NCI-H1417 (cell line): ENCODE data around the gene CADM2.
A peak's percentile ranks its signal among the peaks of the same experiment; 100 is the strongest.
"Not testable (repeated sequence)": the region's sequence is repeated elsewhere in the genome, so short reads cannot be mapped to it uniquely, and the experiment has no call there.

ENCODE experiments used
- DNase-seq, 3 experiments: peaks; one replicate each; lab custom pipeline; 2025; lab: John Stamatoyannopoulos, UW

The CADM2 gene

DNA sequence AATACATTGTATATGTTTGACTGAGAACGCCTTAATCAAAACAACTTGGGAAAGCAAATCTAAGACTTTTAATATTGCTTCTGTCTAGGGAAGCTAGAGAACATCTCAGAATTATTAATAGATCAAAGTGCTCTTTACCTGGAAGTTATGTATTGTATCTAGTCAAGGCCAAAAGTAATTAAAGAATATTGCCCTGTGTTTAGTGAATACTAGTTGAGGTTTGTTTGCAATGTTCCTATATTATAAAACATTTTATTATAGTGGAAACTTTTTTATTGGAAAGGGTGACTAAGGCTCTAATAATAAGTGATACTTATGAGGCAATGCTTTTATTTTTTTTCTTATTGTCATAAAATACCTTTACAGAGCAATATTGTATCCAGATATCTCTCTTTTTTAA lies 118.2 kb downstream of the CADM2 start:
- no peak for DNase-seq

DNA sequence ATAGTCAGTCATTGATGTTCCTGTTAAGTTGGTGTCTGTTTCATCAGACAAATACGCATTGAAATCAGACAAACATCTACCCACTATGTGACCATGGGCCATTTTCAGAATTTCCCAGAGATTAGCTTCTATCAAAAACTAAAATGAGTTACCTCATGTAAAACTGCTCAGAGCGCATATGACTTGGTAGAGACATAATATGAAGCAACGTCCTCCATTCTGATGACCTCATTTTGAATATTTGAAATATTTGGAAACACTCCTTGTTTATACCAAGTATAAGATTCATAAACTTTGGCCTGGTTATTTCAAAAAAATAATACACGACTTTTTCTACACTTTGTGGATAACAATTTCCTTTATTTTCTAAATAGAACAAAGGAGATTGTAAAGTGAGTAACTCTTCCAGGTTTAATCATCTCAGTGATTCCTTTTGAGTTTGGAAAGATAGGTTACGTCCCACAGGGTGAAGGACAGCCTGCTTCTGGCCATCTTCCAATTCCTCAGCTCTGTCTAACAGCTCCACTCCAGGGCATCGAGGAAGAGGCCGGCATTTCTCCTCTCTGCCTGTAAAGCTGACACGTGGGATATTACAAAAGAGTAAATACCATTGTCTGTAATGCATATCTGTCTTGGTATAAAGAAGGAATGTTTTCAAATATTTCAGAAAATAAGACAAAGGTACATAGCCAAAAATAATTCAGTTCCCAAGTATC lies 122.6 kb downstream of the CADM2 start:
- DNase-seq, result no peak

DNA sequence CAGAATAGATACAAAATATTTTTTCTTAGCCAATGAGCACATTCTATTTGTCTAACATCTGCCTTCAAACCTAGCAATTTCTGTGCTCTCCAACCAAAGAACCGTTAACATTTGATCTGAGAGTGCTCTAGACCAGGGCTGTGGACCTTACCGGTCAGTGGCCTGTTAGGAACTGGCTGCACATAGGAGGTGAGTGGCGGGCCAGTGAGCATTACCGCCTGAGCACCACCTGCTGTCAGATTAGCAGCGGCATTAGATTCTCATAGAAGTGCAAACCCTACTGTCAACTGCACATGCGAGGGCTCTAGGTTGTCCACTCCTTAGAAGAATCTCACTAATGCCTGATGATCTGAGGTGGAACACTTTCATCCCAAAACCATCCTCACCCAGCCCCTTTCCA lies 131.7 kb downstream of the CADM2 start:
- DNase-seq, result no peak

DNA sequence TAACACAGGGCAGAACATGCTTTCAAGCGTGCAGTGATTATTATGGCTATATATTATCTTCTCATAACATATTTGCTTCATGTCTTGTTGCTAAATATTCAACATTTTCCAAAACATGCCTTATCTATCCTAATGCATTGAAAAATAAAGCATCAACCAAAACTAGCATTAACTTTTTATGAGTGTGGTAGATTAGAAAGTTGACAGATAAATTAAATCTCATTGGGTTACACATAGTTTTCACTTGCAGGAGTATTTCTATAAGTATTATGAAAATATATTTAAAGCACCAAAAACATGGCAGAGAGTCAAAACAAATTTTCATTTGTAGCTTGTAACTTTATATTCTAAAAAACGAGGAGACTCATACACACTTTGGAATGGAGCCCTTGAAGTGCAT lies 141.5 kb downstream of the CADM2 start:
- DNase-seq, result no peak

DNA sequence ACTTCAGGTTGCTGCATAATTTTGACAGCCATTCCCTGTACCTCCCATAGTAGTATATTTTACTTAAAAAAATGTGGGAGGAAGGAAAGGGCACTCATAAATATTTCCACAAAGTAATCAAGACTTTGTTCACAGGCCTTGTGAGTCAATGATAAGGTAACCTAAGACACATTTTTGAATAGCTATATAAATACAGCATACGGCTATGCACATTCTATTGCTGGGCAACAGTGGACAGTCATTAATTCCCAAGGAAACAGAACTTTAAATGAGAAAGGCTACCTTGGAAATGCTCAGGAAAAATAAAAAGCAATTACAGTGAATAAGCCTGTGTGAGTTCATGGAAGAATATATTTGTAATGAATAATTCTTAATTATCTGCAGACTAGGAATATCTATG lies 144.0 kb downstream of the CADM2 start:
- no peak for DNase-seq

DNA sequence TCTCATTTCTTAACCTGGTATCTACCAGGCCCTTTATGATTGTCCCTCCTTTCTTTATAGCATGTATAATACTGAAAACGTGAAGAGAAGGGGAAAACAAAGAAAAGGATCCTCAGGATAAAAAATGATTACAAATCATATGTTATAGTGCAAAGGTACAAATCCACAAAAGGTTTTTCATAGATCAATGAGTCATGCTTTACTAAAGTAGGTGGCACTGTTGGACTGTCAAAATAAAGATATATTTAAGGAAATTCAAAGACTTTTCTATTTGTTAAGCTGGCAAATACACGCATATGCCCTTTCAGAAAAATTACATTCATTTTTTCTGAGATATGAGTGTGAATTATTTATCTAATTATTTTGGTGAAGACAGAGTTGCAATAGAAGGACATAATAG lies 151.6 kb downstream of the CADM2 start:
- DNase-seq, result no peak

DNA sequence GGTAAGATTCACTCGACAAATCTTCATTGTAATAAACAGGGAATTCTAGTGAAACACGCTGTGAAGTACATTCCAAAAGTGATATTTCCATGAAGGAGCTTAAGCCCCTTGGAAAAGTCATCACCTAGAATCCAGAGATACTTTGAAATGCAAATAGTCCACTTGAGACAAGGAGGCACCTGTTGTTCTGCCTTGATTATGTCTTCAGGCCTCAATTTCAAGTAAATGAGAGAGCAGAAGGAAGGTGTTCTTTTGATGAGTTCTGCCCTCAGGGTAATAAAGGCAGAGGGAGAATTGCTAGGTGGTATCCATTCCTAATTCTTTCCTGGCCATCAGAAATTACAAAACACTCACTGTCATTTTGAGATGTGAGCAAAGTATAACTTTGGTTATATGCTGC lies 162.1 kb downstream of the CADM2 start:
- no peak for DNase-seq

DNA sequence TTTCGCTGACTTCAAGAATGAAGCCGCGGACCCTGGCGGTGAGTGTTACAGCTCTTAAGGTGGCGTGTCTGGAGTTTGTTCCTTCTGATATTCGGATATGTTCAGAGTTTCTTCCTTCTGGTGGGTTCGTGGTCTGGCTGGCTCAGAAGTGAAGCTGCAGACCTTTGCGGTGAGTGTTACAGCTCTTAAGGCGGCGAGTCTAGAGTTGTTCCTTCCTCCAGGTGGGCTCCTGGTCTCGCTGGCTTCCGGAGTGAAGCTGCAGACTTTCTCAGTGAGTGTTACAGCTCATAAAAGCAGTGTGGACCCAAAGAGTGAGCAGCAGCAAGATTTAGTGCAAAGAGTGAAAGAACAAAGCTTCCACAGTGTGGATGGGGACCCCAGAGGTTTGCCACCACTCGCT lies 174.1 kb downstream of the CADM2 start:
- not testable (repeated sequence) for DNase-seq

DNA sequence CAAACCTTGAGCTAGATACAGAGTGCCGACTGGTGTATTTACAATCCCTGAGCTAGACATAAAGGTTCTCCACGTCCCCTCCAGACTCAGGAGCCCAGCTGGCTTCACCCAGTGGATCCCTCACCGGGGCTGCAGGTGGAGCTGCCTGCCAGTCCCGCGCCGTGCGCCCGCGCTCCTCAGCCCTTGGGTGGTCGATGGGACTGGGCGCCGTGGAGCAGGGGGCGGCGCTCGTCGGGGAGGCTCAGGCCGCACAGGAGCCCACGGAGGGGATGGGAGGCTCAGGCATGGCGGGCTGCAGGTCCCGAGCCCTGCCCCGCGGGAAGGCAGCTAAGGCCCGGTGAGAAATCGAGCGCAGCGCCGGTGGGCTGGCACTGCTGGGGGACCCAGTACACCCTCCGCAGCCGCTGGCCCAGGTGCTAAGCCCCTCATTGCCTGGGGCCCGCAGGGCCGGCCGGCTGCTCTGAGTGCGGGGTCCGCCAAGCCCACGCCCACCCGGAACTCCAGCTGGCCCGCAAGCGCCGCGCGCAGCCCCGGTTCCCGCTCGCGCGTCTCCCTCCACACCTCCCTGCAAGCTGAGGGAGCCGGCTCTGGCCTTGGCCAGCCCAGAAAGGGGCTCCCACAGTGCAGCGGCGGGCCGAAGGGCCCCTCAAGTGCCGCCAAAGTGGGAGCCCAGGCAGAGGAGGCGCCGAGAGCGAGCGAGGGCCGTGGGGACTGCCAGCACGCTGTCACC lies 175.1 kb downstream of the CADM2 start:
- not testable (repeated sequence) for DNase-seq

DNA sequence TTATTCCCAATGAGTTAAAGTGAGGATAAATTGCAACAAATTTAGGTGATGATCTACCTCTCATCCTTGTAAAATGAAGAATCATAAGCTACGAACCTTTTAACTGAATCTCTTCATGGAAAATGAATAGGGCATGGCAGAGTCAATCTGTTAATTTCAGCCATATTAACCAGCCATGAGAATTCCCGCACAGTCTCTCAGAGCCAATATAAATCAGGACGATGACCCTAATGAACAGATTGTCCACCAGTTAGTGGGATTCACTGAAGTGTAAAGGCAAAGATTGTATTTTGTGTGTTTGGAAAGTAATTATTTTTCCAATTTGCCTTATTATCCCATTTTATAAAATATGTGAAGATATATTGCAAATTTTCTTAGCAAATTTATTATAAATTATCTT lies 183.8 kb downstream of the CADM2 start:
- DNase-seq, result no peak

DNA sequence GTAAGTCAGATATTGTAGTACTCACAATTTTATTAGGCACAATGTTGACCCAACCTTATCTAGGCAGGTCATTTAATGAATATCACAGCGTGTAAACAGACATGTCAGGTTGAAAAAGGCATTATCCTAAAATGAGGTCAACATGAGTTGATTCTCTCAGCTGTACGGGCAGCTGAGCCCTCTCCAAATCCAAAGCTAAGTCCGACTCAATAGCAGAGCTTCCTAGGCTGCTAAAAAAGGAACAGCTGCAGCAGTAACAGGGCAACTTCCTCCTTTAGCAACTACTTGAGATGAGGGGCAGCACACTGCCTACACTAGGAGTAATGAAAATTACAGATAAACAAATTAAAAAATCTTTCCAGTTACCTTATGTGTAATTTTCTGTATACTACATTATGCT lies 189.2 kb downstream of the CADM2 start:
- peak in 1 of 3 experiments; percentile 36 for DNase-seq

DNA sequence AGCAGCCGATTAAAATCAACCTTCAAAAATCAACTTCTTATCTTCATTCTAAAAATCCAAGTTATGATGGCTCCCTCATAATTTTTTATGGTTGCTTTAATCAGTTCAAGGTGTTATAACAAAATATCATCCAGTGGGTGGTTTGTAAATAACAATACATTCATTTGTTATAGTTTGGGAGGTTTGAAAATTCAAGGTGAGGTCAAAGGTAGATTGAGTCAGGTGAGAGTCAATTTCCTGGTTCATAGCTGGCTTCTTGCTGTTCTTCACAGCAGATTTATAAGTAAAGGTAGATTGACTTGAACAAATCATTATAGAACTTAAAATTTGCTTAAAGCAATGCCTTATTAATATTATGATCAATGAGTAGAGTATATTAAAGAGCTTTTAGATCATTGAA lies 192.8 kb downstream of the CADM2 start:
- DNase-seq, result no peak

DNA sequence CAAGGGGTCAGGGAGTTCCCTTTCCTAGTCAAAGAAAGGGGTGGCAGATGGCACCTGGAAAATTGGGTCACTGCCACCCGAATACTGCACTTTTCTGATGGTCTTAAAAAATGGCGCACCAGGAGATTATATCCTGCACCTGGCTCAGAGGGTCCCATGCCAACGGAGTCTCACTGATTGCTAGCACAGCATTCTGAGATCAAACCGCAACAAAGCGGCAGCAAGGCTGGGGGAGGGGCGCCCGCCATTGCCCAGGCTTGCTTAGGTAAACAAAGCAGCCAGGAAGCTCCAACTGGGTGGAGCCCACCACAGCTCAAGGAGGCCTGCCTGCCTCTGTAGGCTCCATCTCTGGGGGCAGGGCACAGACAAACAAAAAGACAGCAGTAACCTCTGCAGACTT lies 194.5 kb downstream of the CADM2 start:
- not testable (repeated sequence) for DNase-seq

DNA sequence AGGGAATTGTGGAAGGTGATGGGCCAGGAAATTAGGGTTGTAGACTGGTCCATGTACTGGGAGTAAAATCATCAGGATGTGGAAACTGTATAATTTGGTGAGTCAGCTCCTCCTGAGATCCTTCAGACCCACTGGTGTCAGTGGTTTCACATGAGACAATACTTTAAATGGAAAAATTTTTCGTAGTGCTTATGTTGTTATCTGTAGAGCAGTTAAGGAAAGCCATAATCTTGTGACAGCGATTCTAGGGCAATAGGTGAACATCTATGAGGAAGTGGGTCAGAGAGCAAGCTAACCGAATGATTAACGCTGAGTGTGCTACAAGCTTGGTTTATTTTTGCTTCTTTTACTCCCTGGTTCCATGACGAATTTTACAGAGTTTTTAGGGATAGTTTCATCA lies 200.6 kb downstream of the CADM2 start:
- no peak for DNase-seq

DNA sequence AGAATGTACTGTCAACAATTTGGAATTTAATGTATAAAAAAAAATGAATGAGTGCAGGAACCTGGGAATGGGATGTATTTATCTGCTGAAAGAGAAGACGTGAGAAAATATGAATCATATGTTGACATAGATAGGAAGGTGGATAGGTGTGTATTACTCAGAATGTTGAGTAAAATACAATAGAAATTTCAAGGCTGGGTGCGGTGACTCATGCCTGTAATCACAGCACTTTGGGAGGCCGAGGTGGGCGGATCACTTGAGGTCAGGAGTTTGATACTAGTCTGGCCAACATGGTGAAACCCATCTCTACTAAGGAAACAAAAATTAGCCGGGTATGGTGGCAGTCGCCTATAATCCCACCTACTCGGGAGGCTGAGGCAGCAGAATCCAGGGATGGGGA lies 202.8 kb downstream of the CADM2 start:
- DNase-seq, result no peak

DNA sequence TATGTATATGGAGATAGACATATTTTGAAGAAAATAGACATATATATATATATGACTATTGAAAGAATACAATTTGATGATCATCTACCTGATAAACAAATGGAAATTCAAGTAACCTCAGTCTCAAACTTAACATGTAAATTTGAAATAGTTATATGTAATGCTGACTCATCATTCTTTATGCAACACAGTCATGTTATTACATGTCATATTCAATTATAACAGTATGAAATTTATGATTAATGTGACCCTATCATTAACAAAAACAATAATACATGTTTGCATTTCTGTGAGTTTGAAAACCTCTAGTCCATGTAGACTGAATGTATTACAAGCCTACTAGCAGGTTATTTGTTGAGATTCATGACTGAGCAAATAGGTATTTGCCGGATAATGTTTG lies 204.1 kb downstream of the CADM2 start:
- no peak for DNase-seq

DNA sequence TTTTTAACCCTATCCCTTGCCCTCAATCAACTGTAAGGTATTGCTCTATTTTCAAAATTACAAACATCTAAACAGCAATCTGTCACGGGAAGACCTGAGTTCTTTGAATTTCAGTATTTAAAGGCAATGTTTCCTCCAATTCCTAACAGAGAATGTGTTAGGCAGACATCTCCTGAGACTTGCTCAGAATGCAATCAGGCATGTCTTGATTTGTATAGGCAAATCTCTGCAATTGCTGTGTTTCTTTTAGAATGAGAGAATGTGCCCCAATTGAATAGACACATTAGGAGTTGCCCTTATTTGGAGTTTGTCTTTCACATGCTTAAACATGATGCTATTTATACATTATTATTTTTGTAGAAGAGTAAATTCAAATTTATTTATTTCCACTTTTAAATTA lies 205.6 kb downstream of the CADM2 start:
- no peak for DNase-seq

DNA sequence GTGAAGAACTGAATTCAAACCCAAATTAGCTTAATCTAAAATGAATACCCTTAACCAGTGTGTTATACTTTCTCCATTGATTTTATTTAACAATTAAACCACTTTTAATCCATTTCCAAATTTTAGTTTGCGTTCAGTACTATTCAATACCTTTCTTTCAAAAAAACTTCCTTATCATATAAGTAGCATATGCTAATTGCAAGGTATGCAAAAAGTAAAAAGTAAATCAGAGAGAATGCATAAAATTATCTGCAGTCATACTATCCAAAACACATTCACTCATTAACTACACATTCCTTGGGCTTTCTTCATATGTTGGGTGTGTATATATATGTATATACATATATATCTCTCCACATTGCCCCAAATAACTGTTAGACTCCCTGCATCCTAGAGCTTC lies 208.8 kb downstream of the CADM2 start:
- DNase-seq, result no peak

DNA sequence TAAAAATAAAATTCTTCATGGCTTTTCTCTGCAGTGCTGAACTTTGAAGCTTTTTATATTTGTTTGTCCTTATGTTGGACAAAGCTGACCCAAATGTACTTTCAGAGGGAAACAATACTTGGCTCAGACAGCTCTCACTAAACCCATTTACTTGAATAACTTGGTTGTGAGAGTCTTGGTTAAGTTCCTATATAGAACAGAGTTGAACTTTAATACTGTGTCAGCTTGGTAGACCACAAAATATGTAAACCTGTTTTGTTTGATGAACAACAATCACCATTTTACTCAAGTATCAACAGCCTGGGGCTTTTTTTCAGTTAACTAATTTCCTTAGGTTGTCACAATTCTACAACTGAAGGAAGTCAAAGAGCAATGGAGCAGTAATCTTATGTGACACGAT lies 211.9 kb downstream of the CADM2 start:
- no peak for DNase-seq

DNA sequence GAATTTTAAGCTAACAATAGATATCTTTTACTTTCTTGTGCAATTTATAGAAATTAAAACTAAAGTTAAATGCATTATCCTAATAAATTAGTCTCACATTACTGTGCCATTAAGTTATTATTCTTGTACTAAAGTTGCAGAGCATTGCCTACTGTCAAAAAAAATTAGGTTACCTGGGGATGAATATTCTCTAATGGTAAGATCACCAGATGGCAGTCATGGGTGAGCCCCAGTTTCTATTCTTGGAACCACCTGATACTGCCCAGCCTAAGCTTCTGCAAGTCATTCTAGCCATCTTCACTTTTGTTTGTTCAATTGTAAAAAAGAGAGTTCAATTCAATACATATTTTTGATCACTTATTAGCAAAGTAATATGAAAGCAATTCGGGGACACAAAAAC lies 213.2 kb downstream of the CADM2 start:
- DNase-seq, result no peak

DNA sequence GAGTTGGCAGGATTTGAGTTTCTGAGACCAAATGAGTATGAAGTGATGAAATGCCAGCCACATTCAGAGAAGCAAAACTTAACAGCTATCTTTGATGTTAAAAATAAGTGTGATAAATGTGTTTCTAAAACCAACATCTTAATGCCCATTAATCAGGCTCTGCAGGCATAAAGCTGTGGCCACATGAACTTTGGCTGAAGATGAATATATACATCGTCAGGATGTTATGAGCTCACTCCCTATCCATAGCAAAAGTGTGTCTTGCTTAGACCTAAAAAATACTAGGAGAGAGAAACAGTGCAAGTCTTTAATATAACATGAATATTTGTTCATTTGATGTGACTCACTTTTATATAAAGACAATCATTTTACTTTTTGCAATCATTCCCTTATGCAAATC lies 218.0 kb downstream of the CADM2 start:
- no peak for DNase-seq

DNA sequence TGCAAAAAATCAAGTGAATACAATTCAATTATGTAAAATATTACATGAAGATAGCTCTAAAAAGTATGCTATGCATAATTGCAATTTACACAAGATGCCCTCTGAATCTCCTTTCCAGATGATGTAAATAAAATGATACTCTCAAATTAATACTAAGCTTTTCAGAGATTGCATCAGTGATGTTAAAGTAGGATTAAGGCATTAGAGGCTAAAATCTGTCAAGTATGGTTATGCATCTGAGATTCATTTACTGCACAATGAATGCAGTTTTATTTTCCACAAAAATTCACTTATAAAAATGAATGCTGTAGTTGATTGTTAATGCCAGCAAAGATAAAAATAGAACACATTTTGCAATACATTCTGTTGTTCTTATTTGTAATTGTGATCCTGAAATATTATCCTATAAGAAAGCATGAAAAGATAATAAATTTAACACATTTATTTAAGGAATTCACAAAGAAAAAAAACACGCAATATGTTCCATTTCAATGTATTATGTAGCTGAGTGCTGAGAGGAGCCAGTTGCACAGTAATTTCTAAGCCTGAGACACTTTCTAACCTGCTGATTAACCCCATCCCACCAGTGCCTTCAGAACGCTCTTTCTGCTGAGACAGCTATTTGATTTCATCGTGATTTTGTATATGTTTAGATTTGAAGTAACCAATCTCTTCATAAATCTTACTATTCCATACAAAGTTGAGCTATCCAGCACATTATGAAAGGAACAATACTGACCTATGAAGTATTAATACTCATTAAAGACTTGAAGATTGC lies 224.4 kb downstream of the CADM2 start:
- no peak for DNase-seq

DNA sequence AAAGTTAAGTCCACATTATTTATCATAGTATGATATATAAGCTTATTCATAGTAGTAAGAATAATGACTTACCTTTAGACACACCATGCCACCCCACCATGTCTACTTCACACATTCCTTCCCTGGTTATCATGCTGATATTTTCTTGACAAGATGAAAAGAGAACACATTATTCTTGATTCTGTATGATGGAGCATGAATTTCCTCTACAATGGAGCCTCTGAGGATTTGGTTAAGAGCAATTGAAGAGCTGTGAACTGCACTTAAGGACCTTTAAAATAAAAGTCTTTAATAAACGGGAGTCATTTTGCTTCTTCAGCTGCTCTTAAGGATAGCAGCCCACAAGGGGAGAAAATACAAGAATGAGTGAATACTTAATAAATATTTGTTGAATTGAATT lies 226.7 kb downstream of the CADM2 start:
- no peak for DNase-seq
